Stimulated activated naive CD4-positive, alpha-beta T cell (primary cell): ENCODE measurements around the gene DNPH1.

ENCODE experiments used
- DNase-seq, 6 experiments: peaks; one replicate each; lab custom pipeline; 2025; lab: John Stamatoyannopoulos, UW

The DNPH1 gene

GRCh38 chr6:43211955-43212354, 17.3 kb downstream of the DNPH1 start:
- DNase-seq: no peak

DNA sequence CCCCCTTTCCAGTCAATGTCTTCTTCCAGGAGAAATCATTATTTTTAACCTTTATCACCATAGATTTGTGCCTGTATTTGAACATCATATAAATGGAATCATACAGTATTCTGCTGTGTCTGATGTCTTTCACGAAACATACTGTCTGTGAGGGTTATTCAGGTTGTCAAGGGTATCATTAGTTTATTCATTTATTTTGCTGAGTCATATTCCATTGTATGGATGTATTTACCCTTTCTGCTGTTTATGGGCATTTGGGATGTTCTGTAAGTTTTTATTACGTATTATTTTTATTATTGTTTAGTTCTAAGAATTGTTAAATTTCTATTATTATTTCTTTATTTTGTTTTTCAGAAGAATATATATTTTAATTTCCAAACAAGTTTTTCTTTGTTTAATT, 22.0 kb downstream of the DNPH1 start:
- no peak for DNase-seq

DNA sequence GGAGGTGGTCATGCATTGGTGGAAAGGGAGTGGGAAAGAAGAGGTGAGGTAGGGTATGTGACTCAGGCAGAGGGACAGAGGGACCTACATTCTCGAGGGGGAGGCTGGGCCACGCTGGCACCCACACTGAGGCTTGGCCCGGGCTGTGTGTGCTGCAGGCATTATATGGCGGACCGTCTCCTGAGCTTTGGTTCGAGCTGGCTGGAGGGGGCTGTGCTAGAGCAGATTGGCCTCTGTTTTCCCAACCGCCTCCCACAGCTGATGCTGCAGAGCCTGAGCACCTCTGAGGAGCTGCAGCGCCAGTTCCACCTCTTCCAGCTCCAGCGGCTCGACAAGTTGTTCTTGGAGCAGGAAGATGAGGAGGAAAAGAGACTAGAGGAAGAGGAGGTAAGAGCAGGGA, 23.4 kb downstream of the DNPH1 start:
- no peak for DNase-seq

- no peak for DNase-seq
Observed at GRCh38 chr6:43204271-43205105, 24.8 kb downstream of the DNPH1 start.

- DNase-seq: no peak
Observed at GRCh38 chr6:43203718-43204095, 25.6 kb downstream of the DNPH1 start.

- no peak for DNase-seq
Observed at GRCh38 chr6:43203029-43203717, 26.1 kb downstream of the DNPH1 start.

GRCh38 chr6:43202451-43202850, 26.8 kb downstream of the DNPH1 start:
- DNase-seq: no peak

GRCh38 chr6:43200541-43200940, 28.7 kb downstream of the DNPH1 start:
- no peak for DNase-seq

GRCh38 chr6:43199912-43200311, 29.4 kb downstream of the DNPH1 start:
- no peak for DNase-seq

- DNase-seq: no peak
Observed at GRCh38 chr6:43196337-43196736, 32.9 kb downstream of the DNPH1 start.

- no peak for DNase-seq
Observed at GRCh38 chr6:43193929-43194328, 35.4 kb downstream of the DNPH1 start.

GRCh38 chr6:43192911-43193310, 36.4 kb downstream of the DNPH1 start:
- DNase-seq: no peak

GRCh38 chr6:43189776-43190304, 39.4 kb downstream of the DNPH1 start:
- DNase-seq: no peak

- DNase-seq: no peak
Observed at GRCh38 chr6:43188426-43188825, 40.9 kb downstream of the DNPH1 start.

DNA sequence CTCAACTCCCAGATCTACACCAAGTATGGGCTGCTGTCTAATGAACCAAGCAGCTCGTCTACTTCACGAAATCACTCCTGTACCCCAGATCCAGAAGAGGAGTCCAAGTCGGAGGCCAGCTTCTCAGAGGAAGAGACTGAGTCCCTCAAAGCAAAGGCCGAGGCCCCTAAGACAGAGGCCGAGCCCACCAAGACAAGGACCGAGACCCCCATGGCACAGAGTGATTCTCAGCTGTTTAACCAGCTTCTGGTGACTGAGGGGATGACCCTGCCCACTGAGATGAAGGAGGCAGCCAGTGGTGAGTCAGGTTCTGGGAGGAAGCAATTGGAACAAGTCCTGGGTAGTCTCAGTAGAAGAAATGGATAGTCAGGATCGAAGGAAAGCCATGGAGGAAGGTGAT, 41.5 kb downstream of the DNPH1 start:
- DNase-seq: no peak

GRCh38 chr6:43186706-43187105, 42.6 kb downstream of the DNPH1 start:
- no peak for DNase-seq

DNA sequence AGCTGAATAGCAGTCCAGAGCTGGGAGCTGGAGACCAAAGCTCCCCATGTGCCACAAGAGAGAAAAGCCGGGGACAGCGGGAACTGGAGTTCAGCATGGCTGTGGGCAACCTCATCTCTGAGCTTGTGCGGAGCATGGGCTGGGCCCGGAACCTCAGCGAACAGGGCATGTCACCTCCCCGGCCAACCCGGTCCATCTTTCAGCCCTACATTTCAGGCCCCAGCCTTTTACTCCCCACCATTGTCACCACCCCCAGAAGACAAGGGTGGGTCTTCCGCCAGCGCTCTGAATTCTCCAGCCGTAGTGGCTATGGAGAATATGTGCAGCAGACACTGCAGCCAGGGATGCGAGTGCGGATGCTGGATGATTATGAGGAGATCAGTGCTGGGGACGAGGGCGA, 43.3 kb downstream of the DNPH1 start:
- no peak for DNase-seq

- DNase-seq: peak in 4 of 6 experiments; percentile 7 to 69 (median 66)
Observed at GRCh38 chr6:43185391-43185985, 43.8 kb downstream of the DNPH1 start.

DNA sequence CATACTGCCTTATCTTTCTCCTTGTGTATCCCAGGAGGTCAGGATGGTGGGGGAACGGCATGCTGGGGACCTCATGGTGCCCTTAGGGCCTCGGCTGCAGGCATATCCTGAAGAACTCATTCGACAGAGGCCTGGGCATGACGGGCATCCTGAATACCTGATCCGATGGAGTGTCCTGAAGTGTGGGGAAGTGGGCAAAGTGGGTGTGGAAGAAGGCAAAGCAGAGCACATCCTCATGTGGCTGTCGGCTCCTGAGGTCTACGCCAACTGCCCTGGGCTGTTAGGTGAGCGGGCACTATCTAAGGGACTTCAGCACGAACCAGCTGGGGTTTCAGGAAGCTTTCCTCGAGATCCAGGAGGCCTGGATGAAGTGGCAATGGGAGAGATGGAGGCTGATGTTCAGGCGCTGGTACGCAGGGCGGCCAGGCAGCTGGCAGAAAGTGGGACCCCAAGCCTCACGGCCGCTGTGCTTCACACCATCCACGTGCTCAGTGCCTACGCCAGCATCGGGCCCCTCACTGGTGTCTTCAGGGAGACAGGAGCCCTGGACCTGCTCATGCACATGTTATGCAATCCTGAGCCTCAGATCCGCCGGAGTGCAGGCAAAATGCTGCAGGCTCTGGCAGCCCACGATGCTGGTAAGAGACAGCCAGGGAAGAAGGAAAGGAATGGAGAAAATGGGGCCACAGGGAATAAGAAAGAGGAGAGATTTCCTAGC, 44.9 kb downstream of the DNPH1 start:
- no peak for DNase-seq

- DNase-seq: no peak
Observed at GRCh38 chr6:43183441-43183840, 45.8 kb downstream of the DNPH1 start.

GRCh38 chr6:43181942-43182860, 47.1 kb downstream of the DNPH1 start, which contains the start of gene CUL9:
TSS of gene CUL9 (plus strand) at chr6:43182196. CDS start at chr6:43184311, 2,115 bp downstream.
- DNase-seq: peak; percentile 50 to 77 (median 70)
